Activated T-cell treated with anti-CD3 and anti-CD28 coated beads, Interleukin-2, amount 50 U/mL, for 4 hours (primary cell): ENCODE results near the gene ABAT. TPM values are rescaled to one million over a fixed set of nuclear protein-coding genes. Genes with fewer than 3 reads are reported as not detected.
"Not testable (repeated sequence)": the region's sequence is repeated elsewhere in the genome, so short reads cannot be mapped to it uniquely, and the experiment has no call there.

ENCODE experiments used
- ATAC-seq, 2 donors: fragments of 200-7000 bp; cut with Tn5 transposase; one replicate each; pipeline ENCODE4 v1.10.0; 2021
- DNase-seq: peaks from one replicate; pipeline ENCODE4 v3.0.0-alpha.2; 2020
- H3K27me3 Mint-ChIP-seq: one replicate; pipeline ENCODE4 v1.8.0; 2021; ENCODE audit warnings: low read depth, mixed read lengths
- H3K36me3 Mint-ChIP-seq: one replicate; pipeline ENCODE4 v1.8.0; 2022; ENCODE audit warnings: mixed read lengths; ENCODE audit not compliant: insufficient read depth
- H3K4me1 Mint-ChIP-seq: one replicate; pipeline ENCODE4 v1.8.0; 2021; ENCODE audit warnings: low read depth, mixed read lengths
- H3K4me3 Mint-ChIP-seq: one replicate; pipeline ENCODE4 v1.8.0; 2021; ENCODE audit warnings: mild to moderate bottlenecking, moderate library complexity, mixed read lengths
- H3K9me3 Mint-ChIP-seq: one replicate; pipeline ENCODE4 v1.8.0; 2021; ENCODE audit warnings: mixed read lengths
- total RNA-seq, 3 donors: library from RNA; stranded (reverse); gene quantifications; one replicate each; pipeline ENCODE4 v1.2.1, GENCODE V29; 2021

The ABAT gene
- total RNA-seq, 3 donors from 2014 or later: 3.4 to 6.4 (median 4.5) TPM

DNA sequence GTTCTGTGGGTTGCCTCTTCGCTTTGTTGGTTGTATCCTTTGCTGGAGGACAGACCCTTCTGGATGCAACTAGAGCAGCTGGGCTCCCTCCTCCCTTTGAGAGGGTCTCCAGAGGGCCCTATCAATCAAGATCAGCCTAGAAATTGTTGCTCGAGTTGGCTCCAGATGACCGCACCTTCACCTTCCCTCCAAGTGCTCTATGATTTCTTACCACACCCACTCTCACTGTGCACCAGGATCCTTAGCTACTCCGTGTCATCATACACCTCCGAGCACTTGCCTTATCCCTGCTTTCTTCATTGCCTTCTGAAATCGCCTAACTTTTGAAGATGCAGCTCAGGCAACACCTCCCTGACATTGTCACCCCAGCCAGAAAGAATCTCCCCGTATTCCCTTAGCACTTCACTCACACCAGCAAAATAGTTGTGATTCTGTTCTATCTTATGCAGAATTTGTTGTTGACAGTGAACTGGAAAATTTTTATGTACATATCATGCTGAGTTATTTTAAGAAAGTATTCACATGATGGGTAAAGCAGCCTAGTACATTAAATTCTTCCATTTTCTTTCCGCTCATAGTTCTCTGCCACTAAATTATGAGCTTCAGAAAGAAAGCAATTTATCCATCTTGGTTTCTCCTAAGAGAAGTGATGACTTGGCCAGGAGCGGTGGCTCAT, 52.9 kb downstream of the ABAT start:
- Mint-ChIP-seq H3K9me3 (no peaks in the 10 kb centered on the region), H3K4me1 (peaks cover 5% of the 10 kb centered on the region), H3K27me3 (no peaks in the 10 kb centered on the region), H3K4me3 (no peak overlapping the region), H3K36me3 (no peaks in the 10 kb centered on the region)
- no peak for DNase-seq
- no peak for ATAC-seq

DNA sequence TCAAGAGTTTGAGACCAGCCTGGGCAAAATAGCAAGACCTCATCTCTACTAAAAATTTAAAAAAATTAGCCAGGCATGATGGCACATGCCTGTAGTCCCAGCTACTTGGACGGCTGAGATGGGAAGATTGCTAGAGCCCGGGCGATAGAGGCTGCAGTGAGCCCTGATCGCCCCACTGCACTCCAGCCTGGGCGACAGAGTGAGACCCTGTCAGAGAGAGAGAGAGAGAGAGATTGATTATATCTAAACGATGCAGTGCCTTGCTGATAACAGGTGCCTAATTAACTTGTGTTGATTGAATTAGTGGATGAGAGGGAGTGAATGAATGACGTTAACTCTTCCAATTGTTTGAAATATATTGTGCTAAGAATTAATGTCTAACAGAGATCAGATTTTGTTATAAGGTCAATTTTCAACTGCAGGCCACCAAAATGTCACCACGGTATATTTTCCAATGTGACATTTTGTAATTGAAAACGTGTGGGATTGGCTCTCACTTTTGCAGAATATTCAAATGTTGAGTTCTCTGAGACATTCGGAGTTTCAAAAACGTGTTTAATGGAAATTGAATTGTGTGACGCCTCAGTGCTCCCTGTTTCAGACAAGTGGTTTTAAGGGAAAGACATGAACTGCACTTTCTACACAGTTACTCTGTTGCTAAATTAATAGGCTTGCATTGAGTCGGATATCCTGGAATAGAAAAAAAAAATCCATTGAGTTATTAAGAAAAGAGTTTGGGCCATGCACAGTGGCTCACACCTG, 53.6 kb downstream of the ABAT start:
- Mint-ChIP-seq H3K4me3 (no peak overlapping the region), H3K4me1 (peaks cover 5% of the 10 kb centered on the region), H3K9me3 (no peaks in the 10 kb centered on the region), H3K36me3 (no peaks in the 10 kb centered on the region), H3K27me3 (no peaks in the 10 kb centered on the region)
- ATAC-seq: no peak
- no peak for DNase-seq

DNA sequence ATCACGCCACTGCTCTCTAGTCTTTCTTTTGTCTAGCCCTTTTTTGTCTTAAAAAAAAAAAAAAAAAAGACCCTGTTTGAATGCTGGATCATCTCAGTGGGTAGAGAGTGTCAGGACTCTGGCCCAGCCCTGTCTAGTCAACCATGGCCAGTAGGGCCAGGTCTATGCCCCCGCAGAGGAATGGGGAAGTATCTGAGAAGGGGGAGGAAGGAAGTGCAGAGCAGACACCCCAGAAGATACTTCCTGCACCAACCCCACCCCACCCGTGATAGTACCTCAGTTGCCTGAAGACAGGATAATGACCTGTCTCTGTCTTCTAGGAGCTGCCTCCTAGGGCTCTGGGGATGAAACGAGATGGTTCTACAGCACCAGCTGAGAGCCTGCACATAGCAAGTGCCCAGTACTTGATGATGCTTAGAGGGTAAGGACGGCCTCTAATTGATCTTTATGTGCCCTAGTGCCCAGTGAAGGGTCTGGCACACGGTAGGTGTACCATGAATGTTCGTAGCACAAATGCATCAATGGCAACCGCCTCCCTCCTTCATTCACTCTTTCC, 55.4 kb downstream of the ABAT start:
- Mint-ChIP-seq H3K4me3 (no peak overlapping the region), H3K27me3 (no peaks in the 10 kb centered on the region), H3K36me3 (no peaks in the 10 kb centered on the region), H3K9me3 (no peaks in the 10 kb centered on the region), H3K4me1 (peaks cover 5% of the 10 kb centered on the region)
- ATAC-seq (no peak), DNase-seq (no peak)

DNA sequence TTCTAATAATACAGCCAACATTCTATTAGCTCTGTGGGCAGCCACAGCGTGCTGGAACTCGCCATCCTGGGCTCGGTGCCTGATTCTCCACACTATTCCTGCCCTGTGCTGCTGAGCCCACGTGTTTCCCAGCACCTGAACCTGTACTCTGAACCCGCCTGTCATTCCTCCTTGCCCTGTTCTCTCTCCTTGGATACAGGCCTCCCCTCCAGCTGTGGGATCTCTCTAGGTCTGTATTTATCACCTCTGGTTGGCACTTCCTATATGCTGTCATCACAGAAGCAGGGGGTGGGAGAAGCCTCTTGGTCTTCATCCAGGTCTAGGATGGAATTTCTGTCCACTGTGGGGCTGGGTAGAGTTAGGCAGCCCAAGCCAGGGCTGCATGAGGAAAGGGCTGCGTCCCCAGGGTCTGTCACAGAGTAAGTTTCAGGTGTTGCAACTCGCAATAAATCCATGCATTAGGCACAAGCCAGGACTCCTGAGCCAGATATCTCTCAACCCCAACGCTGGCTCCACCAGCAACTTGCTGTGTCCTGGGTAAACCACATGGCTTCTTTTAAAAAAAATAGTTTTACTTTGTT, 56.0 kb downstream of the ABAT start:
- Mint-ChIP-seq H3K27me3 (no peaks in the 10 kb centered on the region), H3K4me3 (no peak overlapping the region), H3K9me3 (no peaks in the 10 kb centered on the region), H3K4me1 (peaks cover 5% of the 10 kb centered on the region), H3K36me3 (peaks cover 1% of the 10 kb centered on the region)
- no peak for ATAC-seq
- no peak for DNase-seq

DNA sequence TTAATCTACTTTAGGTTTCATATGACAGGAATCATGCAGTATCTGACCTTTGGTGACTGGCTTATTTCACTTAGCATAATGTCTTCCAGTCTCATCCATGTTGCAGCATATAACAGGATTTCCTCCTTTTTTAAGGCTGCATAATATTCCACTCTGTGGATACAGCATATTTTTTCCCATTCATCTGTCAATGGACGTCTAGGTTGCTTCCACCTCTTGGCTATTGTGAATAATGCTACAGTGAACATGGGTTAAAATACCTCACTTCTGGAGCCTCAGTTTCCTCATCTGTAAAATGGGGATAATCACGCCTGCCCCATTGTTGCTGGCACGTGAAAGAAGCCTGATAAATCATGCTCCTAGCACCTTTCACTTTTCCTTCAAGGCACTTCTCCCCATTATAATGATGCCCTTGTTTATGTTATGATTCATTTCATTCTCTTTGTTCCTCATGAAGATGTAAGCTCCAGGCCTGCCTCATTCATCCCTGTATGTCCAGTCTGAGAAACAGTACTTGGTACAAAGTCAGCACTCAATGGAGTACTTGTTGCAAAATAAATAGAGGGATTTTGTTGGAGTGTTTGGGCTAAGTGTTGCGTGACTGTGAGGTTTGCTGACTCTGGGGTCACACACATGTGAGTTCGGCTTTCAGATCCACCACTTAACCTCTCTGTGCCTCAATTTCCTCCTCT, 59.6 kb downstream of the ABAT start:
- H3K4me3 Mint-ChIP-seq: no peak overlapping the region
- no peaks in the 10 kb centered on the region for H3K27me3 Mint-ChIP-seq
- H3K9me3 Mint-ChIP-seq: no peaks in the 10 kb centered on the region
- H3K4me1 Mint-ChIP-seq: no peaks in the 10 kb centered on the region
- H3K36me3 Mint-ChIP-seq: peaks cover 14% of the 10 kb centered on the region
- ATAC-seq: no peak
- no peak for DNase-seq

DNA sequence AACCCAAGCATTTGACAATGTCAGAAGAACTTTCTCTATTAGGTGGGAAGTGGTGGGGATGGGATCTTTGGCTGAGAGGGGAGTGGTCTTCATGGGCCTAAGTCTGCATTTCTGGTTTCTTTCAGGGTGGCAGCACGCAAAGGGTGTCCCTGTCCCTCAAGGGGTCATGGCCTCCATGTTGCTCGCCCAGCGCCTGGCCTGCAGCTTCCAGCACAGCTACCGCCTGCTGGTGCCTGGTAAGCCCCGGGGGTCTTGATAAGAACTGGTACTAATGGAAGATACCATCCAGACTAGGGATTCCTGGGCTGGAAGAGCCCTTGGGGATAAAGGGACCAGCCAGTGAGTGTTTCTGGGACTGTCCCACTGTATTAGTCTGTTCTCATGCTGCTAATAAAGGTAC, 61.2 kb downstream of the ABAT start:
- no peak overlapping the region for H3K4me3 Mint-ChIP-seq
- DNase-seq: no peak
- no peaks in the 10 kb centered on the region for H3K27me3 Mint-ChIP-seq
- H3K9me3 Mint-ChIP-seq: no peaks in the 10 kb centered on the region
- peaks cover 16% of the 10 kb centered on the region for H3K36me3 Mint-ChIP-seq
- no peaks in the 10 kb centered on the region for H3K4me1 Mint-ChIP-seq
- no peak for ATAC-seq

DNA sequence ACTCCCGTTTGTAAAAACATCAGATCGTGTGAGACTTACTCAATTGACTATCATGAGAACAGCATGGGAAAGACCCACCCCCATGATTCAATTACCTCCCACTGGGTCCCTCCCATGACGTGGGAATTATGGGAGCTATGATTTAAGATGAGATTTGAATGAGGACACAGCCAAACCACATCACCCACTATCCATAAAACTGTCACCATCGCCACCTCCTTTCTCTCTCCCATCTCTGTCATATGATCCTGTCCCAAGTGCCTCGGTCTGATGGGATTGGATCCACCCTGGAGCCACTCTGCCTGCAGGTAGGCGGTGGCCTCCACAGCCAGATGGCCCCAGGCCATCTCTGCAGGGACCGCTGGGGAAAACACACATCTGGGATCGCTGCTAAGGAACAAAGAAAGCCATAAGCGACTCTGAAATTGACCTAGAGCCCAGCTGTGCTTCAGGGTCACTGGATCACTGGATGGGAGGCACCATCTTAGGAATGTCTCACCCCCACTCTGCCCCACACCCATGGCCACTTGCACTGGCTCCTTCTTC, 61.8 kb downstream of the ABAT start:
- Mint-ChIP-seq H3K4me1 (no peaks in the 10 kb centered on the region), H3K27me3 (no peaks in the 10 kb centered on the region), H3K36me3 (peaks cover 16% of the 10 kb centered on the region)

DNA sequence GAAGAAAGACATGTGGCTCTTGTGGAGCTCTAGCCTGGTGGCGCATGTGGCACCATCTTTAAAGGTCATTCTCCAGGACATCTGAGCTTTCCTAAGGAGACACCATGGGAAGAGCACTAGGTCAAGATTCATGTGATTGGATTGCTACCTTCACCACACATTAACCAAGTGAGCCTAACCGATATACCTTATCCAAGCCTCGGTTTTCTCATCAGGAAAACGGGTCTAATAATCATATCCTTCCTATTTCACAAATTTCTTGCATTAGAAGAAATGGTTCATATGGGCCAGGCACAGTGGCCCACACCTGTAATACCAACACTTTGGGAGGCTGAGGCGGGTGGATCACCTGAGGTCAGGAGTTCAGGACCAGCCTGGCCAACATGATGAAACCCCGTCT, 64.7 kb downstream of the ABAT start:
- Mint-ChIP-seq H3K4me3 (no peak overlapping the region), H3K9me3 (no peaks in the 10 kb centered on the region), H3K36me3 (peaks cover 16% of the 10 kb centered on the region), H3K4me1 (no peaks in the 10 kb centered on the region), H3K27me3 (no peaks in the 10 kb centered on the region)
- DNase-seq (no peak), ATAC-seq (no peak)

More for the DNA sequence above, 61.8 kb downstream of the ABAT start:
- no peak overlapping the region for H3K4me3 Mint-ChIP-seq
- H3K9me3 Mint-ChIP-seq: no peaks in the 10 kb centered on the region
- ATAC-seq: no peak
- DNase-seq: no peak

DNA sequence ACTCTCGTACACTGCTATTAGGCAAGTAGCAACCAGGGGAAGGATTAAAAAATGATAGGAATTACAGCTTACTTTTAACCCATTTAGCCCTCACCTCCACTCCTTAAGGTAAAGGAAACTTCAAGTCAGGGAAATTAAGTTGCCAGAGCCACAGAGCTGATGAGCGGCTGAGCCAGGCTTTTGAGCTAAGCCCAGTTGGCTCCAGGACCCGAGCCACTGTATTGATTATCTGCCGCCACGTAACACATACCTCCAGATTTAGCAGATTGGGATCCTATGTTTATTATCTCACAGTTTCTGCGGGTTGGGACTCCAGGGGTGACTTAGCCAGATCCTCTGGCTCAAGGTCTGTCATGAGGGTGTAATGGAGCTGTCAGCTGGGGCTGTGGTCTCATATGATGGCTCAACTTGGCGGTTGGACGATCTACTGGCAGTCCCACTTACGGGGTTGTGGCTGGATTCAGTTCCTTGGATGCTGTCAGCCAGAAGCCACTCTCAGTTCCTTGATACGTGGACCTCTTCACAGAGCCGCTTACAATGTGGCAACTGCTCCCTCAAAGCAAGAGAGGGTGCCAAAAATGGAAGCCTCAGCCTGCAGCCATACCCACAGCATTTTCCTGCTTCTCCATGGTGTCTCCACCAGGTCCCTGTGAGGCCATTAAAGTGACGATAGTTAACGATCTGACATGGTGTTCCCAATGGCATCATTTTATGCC, 65.7 kb downstream of the ABAT start:
- DNase-seq: no peak
- no peak overlapping the region for H3K4me3 Mint-ChIP-seq
- H3K9me3 Mint-ChIP-seq: no peaks in the 10 kb centered on the region
- no peak for ATAC-seq
- H3K4me1 Mint-ChIP-seq: no peaks in the 10 kb centered on the region
- peaks cover 16% of the 10 kb centered on the region for H3K36me3 Mint-ChIP-seq
- no peaks in the 10 kb centered on the region for H3K27me3 Mint-ChIP-seq

DNA sequence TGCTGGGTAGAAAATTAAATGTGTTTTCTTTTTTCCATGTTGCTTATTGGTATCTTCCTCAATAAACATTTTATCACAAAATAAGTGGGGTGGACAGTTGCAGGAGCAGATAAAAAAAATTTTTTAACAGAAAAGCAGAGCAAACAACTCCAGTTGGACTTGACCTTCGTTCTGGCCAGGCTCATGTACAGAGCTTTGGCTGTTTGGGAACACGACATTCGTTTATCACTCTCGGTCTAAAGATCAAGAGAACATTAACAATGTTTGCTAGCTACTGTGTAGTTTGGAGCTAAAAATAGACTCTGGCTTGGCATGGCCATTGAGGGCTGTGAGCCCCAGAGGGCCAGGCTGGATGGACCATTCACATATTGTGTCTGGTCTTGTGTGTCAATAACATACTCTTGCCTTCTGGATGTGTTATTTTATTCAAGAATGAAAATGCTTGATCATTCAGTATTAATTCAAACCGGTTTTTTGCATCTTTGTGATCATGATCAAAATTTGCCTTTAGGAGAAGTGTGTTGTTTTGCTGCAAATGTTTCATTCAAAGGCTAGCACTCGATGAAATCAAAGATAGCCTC, 66.4 kb downstream of the ABAT start:
- H3K9me3 Mint-ChIP-seq: no peaks in the 10 kb centered on the region
- H3K4me3 Mint-ChIP-seq: no peak overlapping the region
- H3K27me3 Mint-ChIP-seq: no peaks in the 10 kb centered on the region
- no peaks in the 10 kb centered on the region for H3K4me1 Mint-ChIP-seq
- DNase-seq: no peak
- ATAC-seq: no peak
- peaks cover 11% of the 10 kb centered on the region for H3K36me3 Mint-ChIP-seq

DNA sequence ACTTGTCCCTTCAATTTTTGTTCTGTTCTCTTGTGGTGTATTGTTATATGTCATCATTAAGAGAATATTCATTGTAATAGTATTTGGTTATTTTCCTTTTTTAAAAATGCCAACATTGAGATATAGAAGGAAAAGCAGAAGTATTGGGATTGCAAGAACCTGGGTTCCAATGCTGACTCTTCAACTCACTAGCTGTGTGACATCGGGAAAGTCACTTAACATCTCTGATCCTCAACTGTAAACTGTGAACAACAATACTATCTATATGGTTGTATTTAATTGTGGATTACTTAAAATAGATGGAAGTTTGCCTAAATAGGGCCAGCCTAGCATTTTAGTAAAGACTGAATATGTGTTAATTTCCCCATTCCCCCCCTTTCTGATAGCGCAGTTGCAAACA, 67.2 kb downstream of the ABAT start:
- no peak overlapping the region for H3K4me3 Mint-ChIP-seq
- peaks cover 5% of the 10 kb centered on the region for H3K36me3 Mint-ChIP-seq
- H3K9me3 Mint-ChIP-seq: no peaks in the 10 kb centered on the region
- ATAC-seq (no peak), DNase-seq (no peak)
- H3K27me3 Mint-ChIP-seq: no peaks in the 10 kb centered on the region
- H3K4me1 Mint-ChIP-seq: no peaks in the 10 kb centered on the region

DNA sequence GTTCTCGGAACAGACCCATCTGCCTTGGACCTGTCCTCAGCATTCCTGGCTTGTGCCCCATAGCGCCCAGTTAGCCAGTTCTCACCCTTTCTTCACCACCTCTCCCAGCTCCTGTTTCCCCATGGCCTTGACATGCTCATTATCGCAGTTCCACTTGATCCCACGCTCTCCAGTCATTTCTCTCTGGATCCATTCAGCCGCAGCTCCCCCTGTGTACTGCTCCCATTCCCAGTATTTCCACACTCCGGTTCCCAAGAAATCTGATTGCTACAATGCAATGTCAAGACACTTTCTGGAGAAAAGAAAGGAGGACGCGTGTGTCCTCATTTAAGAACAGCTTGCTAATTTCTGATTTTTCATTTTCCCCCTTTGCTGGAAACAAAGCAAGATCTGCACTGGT, 67.7 kb downstream of the ABAT start:
- Mint-ChIP-seq H3K4me1 (no peaks in the 10 kb centered on the region), H3K36me3 (peaks cover 4% of the 10 kb centered on the region), H3K9me3 (no peaks in the 10 kb centered on the region), H3K27me3 (no peaks in the 10 kb centered on the region), H3K4me3 (no peak overlapping the region)
- ATAC-seq: no peak
- DNase-seq: no peak

DNA sequence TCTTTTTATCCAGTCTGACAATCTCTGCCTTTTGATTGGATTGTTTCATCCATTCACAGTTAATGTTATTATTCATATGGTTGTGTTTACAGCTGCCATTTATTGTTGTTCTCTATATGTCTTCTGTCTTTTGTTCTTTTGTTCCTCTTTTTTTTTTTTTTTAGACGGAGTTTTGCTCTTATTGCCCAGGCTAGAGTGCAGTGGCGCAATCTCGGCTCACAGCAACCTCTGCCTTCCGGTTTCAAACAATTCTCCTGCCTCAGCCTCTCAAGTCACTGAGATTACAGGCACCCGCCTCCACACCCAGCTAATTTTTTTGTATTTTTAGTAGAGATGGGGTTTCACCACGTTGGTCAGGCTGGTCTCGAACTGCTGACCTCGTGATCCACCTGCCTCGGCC, 74.5 kb downstream of the ABAT start:
- not testable (repeated sequence) for H3K36me3 Mint-ChIP-seq, H3K4me3 Mint-ChIP-seq, H3K9me3 Mint-ChIP-seq, H3K27me3 Mint-ChIP-seq, DNase-seq, ATAC-seq, H3K4me1 Mint-ChIP-seq
